HepG2 (cell line): Measurements from ENCODE around the gene WIZ. TPM values are rescaled to one million over a fixed set of nuclear protein-coding genes. Genes with fewer than 3 reads are reported as not detected.

Experiments used
- ARNT ChIP-seq: fragments of 450-650 bp; IDR thresholded peaks from 2 replicates; pipeline ENCODE4 v1.6.1; 2017
- ATF7 ChIP-seq, 2 experiments: fragments of 450-650 bp in 1 of 2; sonication (generic) in 1 of 2; formaldehyde crosslinking in 1 of 2; IDR thresholded peaks; 2 replicates each; pipeline versions ENCODE4 v1.4.0 to v1.6.1; 2016 to 2020; ENCODE audit warnings: antibody characterized with exemption in 1 of 2, mild to moderate bottlenecking in 1 of 2, missing genetic modification reagents in 1 of 2
- DMAP1 ChIP-seq: IDR thresholded peaks from 2 replicates; pipeline ENCODE4 v1.6.1; 2016
- ELF1 ChIP-seq: sonication (generic); formaldehyde crosslinking; IDR thresholded peaks from 2 replicates; pipeline ENCODE4 v1.4.0; 2020; ENCODE audit warnings: missing genetic modification reagents
- FOXA1 ChIP-seq, 2 experiments: fragments of 450-650 bp in 1 of 2; sonication (generic) in 1 of 2; formaldehyde crosslinking in 1 of 2; IDR thresholded peaks; 2 replicates each; pipeline versions ENCODE4 v1.4.0 to v1.6.1; 2016 to 2020; ENCODE audit warnings: missing genetic modification reagents in 1 of 2
- HDAC1 ChIP-seq: sonication (generic); formaldehyde crosslinking; IDR thresholded peaks from 2 replicates; pipeline ENCODE4 v1.5.1; 2020; ENCODE audit warnings: mild to moderate bottlenecking, missing genetic modification reagents
- HOXA3 ChIP-seq: sonication (generic); formaldehyde crosslinking; IDR thresholded peaks from 2 replicates; pipeline ENCODE4 v1.5.0; 2020; ENCODE audit warnings: missing genetic modification reagents
- HOXA5 ChIP-seq: sonication (generic); formaldehyde crosslinking; IDR thresholded peaks from 2 replicates; pipeline ENCODE4 v1.4.0; 2020; ENCODE audit warnings: missing genetic modification reagents
- MAF1 ChIP-seq: sonication (generic); formaldehyde crosslinking; IDR thresholded peaks from 2 replicates; pipeline ENCODE4 v1.5.0; 2020; ENCODE audit warnings: missing genetic modification reagents, borderline replicate concordance
- NCOA5 ChIP-seq: sonication (generic); formaldehyde crosslinking; IDR thresholded peaks from 2 replicates; pipeline ENCODE4 v1.4.0; 2020; ENCODE audit warnings: missing genetic modification reagents
- NFIB ChIP-seq: sonication (generic); formaldehyde crosslinking; IDR thresholded peaks from 2 replicates; pipeline ENCODE4 v1.9.0; 2021; ENCODE audit warnings: missing genetic modification reagents, mild to moderate bottlenecking, borderline replicate concordance
- NPAS2 ChIP-seq: sonication (generic); formaldehyde crosslinking; IDR thresholded peaks from 2 replicates; pipeline ENCODE4 v1.8.0; 2022; ENCODE audit warnings: mild to moderate bottlenecking, missing genetic modification reagents, borderline replicate concordance
- POLR2G ChIP-seq: fragments of 200-400 bp; formaldehyde crosslinking; IDR thresholded peaks from 2 replicates; pipeline ENCODE4 v1.6.1; 2018; ENCODE audit warnings: mild to moderate bottlenecking, low read depth, low read length, moderate library complexity
- SMAD1 ChIP-seq: sonication (generic); formaldehyde crosslinking; IDR thresholded peaks from 2 replicates; pipeline ENCODE4 v1.4.0; 2020; ENCODE audit warnings: missing genetic modification reagents, low read depth, mild to moderate bottlenecking, borderline replicate concordance
- SPEN ChIP-seq: sonication (generic); formaldehyde crosslinking; IDR thresholded peaks from 2 replicates; pipeline ENCODE4 v1.5.1; 2020; ENCODE audit warnings: low read depth, mild to moderate bottlenecking, missing genetic modification reagents
- ZC3H4 ChIP-seq: sonication (generic); formaldehyde crosslinking; IDR thresholded peaks from 2 replicates; pipeline ENCODE4 v1.4.0; 2020; ENCODE audit warnings: missing genetic modification reagents, borderline replicate concordance
- ZKSCAN8 ChIP-seq: IDR thresholded peaks from 2 replicates; pipeline ENCODE4 v1.6.1; 2016; ENCODE audit warnings: borderline replicate concordance, missing genetic modification reagents, missing compliant biosample characterization
- ZNF207 ChIP-seq: fragments of 450-650 bp; IDR thresholded peaks from 2 replicates; pipeline ENCODE4 v1.6.1; 2016; ENCODE audit warnings: antibody characterized with exemption, borderline replicate concordance
- ZNF232 ChIP-seq: sonication (generic); formaldehyde crosslinking; IDR thresholded peaks from 2 replicates; pipeline ENCODE4 v1.4.0; 2020; ENCODE audit warnings: missing genetic modification reagents, borderline replicate concordance
- ZNF670 ChIP-seq: sonication (generic); formaldehyde crosslinking; IDR thresholded peaks from 2 replicates; pipeline ENCODE4 v1.8.0; 2022; ENCODE audit warnings: mild to moderate bottlenecking, missing genetic modification reagents, borderline replicate concordance
- ZNF7 ChIP-seq: IDR thresholded peaks from 2 replicates; pipeline ENCODE4 v1.6.1; 2016; ENCODE audit warnings: missing biosample characterization, missing genetic modification reagents
- ZNF703 ChIP-seq: sonication (generic); formaldehyde crosslinking; IDR thresholded peaks from 2 replicates; pipeline ENCODE4 v1.5.1; 2020; ENCODE audit warnings: missing genetic modification reagents, mild to moderate bottlenecking, moderate library complexity, borderline replicate concordance
- ZNF768 ChIP-seq: sonication (generic); formaldehyde crosslinking; IDR thresholded peaks from 2 replicates; pipeline ENCODE4 v1.4.0; 2020; ENCODE audit warnings: missing genetic modification reagents
- ZNF773 ChIP-seq: sonication (generic); formaldehyde crosslinking; IDR thresholded peaks from 2 replicates; pipeline ENCODE4 v1.4.0; 2020; ENCODE audit warnings: missing genetic modification reagents, borderline replicate concordance
- ZNF792 ChIP-seq: IDR thresholded peaks from 2 replicates; pipeline ENCODE4 v1.6.1; 2016
- ZNF841 ChIP-seq: sonication (generic); formaldehyde crosslinking; IDR thresholded peaks from 2 replicates; pipeline ENCODE4 v1.8.1; 2023; ENCODE audit warnings: missing genetic modification reagents, borderline replicate concordance
- ZSCAN21 ChIP-seq: sonication (generic); formaldehyde crosslinking; IDR thresholded peaks from 2 replicates; pipeline ENCODE4 v1.8.0; 2022; ENCODE audit warnings: mild to moderate bottlenecking, missing genetic modification reagents, moderate library complexity, borderline replicate concordance
- ZSCAN22 ChIP-seq: sonication (generic); formaldehyde crosslinking; IDR thresholded peaks from 2 replicates; pipeline ENCODE4 v1.4.0; 2020; ENCODE audit warnings: mild to moderate bottlenecking, missing genetic modification reagents
- ZSCAN9 ChIP-seq: IDR thresholded peaks from 2 replicates; pipeline ENCODE4 v1.6.1; 2016; ENCODE audit warnings: borderline replicate concordance
- polyA plus RNA-seq, 8 experiments: library from polyadenylated mRNA; depleted of rRNA in 3 of 8; stranded (reverse) in 7 of 8; unstranded in 1 of 8; fragments of >200 nt; fragmentation: Illumina TruSeq in 4 of 8; extraction: Trizol in 4 of 8; gene quantifications; 2 replicates each; pipeline versions ENCODE4 v1.2.1 to v1.2.3, GENCODE V29; 2011 to 2016; ENCODE audit warnings: low read depth in 4 of 8, missing spikeins in 1 of 8, mixed read lengths in 1 of 8; ENCODE audit not compliant: insufficient read depth in 1 of 8
- total RNA-seq, 5 experiments: library from RNA; depleted of rRNA; stranded (reverse); fragments of >200 nt; fragmentation: Illumina TruSeq; extraction: Trizol; gene quantifications; 2 replicates each; pipeline ENCODE4 v1.2.3, GENCODE V29; 2016; ENCODE audit warnings: low read depth in 1 of 5
- TF ChIP-seq, protein P1 (sequence below): sonication (generic); formaldehyde crosslinking; IDR thresholded peaks from 2 replicates; pipeline ENCODE4 v1.4.0; 2020; ENCODE audit warnings: missing genetic modification reagents, borderline replicate concordance

The WIZ gene
- total and polyA plus RNA-seq, 2 of the 13 experiments (the other 11 are each of a cell fraction or from before 2014, with no cell fraction given): 4.7 to 4.8 TPM

DNA sequence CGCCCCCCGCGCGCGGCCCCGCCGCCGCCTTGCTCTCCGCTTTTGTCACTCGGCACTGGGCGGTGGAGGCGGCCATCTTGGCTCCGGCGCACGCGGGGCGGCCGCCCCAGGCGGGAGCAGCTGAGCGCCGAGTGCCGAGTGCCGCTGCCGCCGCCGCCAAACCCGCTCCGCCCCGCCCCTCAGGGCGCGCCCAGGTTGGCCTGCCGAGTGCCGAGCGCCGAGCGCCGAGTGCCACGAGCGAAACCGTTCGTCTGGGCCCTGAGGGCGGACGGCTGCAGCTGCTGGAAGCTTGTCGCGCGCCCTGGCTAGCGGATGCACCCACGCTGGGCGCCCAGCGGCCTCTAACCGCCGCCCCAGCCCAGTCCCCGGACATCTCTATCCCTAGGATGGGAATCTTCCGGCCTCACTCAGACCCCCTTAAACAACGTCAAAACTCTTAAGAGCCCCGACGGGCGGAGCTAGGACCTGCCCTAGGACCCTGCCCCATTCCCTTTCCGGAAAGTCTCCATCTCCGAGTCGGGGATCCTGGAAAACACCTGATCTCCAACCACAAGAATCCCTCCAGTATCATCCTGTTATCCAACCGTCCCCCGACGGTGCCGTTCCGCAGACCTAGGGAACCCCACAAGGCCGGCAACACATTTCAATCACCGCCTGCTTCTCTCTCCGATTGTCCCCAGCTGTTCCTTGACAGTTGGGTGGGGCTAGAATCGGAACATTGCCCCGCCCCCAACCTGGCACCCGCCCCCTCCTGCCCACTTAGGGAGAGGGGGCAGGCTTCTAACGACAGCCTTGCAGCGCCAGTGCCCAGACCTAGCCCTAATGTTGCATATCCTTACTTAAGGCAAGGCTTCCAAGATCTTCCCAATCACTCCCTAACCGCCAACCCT, 16.9 kb downstream of the WIZ start (continued):
- TF ChIP-seq, protein P1, sequence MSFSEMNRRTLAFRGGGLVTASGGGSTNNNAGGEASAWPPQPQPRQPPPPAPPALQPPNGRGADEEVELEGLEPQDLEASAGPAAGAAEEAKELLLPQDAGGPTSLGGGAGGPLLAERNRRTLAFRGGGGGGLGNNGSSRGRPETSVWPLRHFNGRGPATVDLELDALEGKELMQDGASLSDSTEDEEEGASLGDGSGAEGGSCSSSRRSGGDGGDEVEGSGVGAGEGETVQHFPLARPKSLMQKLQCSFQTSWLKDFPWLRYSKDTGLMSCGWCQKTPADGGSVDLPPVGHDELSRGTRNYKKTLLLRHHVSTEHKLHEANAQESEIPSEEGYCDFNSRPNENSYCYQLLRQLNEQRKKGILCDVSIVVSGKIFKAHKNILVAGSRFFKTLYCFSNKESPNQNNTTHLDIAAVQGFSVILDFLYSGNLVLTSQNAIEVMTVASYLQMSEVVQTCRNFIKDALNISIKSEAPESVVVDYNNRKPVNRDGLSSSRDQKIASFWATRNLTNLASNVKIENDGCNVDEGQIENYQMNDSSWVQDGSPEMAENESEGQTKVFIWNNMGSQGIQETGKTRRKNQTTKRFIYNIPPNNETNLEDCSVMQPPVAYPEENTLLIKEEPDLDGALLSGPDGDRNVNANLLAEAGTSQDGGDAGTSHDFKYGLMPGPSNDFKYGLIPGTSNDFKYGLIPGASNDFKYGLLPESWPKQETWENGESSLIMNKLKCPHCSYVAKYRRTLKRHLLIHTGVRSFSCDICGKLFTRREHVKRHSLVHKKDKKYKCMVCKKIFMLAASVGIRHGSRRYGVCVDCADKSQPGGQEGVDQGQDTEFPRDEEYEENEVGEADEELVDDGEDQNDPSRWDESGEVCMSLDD: no peak
- TF ChIP-seq SPEN (CRISPR knock-in tag) (peak; percentile 66), ZNF792 (CRISPR knock-in tag) (peak; percentile 19; the same call in 1 of the 2 replicates), ZNF773 (CRISPR knock-in tag) (no peak), ARNT (no peak), FOXA1 (IDR thresholded peaks at IDR 0.05) (no peak), FOXA1 (CRISPR knock-in tag; IDR thresholded peaks at IDR 0.05) (no peak), HDAC1 (peak; percentile 50; the same call in 1 of the 2 replicates), ZSCAN22 (CRISPR knock-in tag) (no peak), ZKSCAN8 (CRISPR knock-in tag) (no peak), ZNF232 (peak; percentile 58; the same call in 1 of the 2 replicates), NPAS2 (CRISPR knock-in tag) (no peak), ZNF768 (CRISPR knock-in tag) (peak; percentile 54; the same call in 1 of the 2 replicates), HOXA5 (CRISPR knock-in tag) (no peak; the same call in 1 of the 2 replicates), POLR2G (peak; percentile 67), HOXA3 (CRISPR knock-in tag) (peak; percentile 93), DMAP1 (CRISPR knock-in tag) (peak; percentile 79; the same call in 1 of the 2 replicates), ZNF7 (CRISPR knock-in tag) (no peak), ZSCAN21 (peak; percentile 78), NCOA5 (CRISPR knock-in tag) (no peak), ZNF207 (no peak), ZNF841 (CRISPR knock-in tag) (no peak), NFIB (CRISPR knock-in tag) (no peak), ZNF670 (CRISPR knock-in tag) (no peak), ZC3H4 (CRISPR knock-in tag) (no peak), ZNF703 (CRISPR knock-in tag) (no peak), SMAD1 (CRISPR knock-in tag) (no peak), ATF7 (IDR thresholded peaks at IDR 0.05) (no peak), ATF7 (CRISPR knock-in tag; IDR thresholded peaks at IDR 0.05) (no peak), ELF1 (no peak), MAF1 (CRISPR knock-in tag) (no peak), ZSCAN9 (CRISPR knock-in tag) (no peak; the same call in 1 of the 2 replicates)
